HG03342 (cell line): ENCODE results near the gene CPA5.

Source experiments
- ATAC-seq: cut with Tn5 transposase; IDR thresholded peaks from one replicate; pipeline ENCODE4 v1.9.1; 2021; ENCODE audit warnings: mild to moderate bottlenecking, moderate library complexity; ENCODE audit not compliant: unreplicated experiment

The CPA5 gene

DNA sequence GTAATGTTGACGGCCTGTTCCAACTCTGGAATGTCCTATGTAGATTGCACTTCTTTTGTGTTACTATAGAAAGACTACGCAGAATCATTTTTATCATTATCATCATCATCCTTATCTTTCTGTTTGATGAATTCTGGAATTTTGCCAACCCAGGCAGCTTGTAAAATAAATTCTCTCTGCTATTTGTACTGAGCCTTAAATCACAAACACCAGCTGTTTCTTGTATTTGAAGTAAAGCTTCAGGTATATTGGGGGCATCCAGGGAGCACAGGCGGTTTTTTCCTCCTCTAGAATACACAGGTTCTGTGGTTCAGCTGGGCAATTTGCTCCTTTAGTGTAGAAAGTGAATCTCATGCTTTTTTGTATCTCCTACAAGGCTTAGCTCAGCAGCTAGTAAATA, 14.9 kb upstream of the CPA5 start:
- no peak for ATAC-seq

- ATAC-seq = no peak
These were observed 12.2 kb upstream of the CPA5 start for GRCh38 chr7:130332259-130333053.

DNA sequence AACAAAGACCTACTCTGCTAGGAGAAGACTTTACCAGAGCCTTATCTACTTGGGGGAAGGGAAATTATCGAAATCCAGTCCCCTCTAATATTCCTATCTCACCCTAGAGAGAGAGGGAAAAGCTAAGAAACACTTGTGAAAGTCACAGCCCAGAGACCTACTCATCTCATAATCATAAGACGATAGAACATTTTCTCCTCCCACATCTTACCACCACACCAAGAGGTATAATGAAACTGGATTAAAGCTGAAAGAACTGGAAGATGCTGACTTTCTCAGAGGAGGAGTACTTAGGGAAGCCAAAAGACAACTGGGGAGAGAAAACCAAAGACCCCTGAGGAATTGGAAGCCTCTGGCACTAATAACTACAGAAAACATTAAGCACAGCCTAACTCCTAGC, 10.8 kb upstream of the CPA5 start:
- no peak for ATAC-seq

GRCh38 chr7:130334274-130334673, 10.3 kb upstream of the CPA5 start:
- ATAC-seq = no peak

DNA sequence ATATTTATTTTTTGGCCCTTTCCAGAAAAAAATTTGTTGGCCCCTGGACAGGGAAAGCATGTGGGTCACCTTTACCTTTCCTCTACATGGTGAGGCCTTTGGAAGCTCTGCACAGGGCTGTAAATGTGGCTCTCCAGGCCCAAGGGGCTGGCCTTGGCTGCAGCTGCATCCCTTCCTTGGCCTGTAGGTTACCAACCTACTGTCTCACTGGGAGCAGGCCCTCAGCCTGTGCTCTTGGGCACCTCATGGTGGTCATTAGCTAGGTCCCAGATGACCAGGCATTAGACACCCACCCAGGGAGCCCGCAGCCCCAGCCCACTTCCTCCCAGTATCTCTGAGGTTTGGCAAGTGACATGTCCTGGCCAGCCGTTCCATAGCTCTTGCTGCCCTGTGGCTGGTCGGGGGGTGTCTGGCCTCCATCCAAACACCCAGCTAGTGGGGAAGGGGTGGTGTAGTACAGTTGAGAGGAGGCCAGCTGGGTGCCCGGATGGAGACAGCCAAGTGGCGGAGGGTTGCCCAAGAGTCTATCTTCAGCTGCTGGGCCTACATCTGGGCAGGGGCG, 7.1 kb upstream of the CPA5 start:
- ATAC-seq = no peak

DNA sequence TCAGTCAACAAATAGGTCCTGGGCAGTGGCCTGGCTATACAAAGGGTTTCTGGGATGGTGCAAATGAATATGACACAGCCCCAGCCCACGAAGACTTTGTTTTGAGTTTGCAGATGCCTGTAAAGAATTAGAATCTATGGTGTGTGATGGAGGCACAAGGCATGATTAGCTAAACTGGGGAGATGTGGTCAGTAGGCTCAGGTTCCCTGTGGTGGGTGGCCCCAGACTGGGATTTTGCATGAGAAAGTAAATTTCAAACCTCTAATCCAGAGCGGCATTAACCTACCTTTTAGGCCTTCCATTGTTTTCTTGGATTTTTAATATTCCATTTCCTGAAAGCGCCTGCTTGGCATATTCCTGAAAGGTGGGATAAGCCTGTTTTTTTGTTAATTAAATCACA, 6.4 kb upstream of the CPA5 start:
- no peak for ATAC-seq

- ATAC-seq = no peak
These were observed 2.7 kb upstream of the CPA5 start for GRCh38 chr7:130341882-130342281.

DNA sequence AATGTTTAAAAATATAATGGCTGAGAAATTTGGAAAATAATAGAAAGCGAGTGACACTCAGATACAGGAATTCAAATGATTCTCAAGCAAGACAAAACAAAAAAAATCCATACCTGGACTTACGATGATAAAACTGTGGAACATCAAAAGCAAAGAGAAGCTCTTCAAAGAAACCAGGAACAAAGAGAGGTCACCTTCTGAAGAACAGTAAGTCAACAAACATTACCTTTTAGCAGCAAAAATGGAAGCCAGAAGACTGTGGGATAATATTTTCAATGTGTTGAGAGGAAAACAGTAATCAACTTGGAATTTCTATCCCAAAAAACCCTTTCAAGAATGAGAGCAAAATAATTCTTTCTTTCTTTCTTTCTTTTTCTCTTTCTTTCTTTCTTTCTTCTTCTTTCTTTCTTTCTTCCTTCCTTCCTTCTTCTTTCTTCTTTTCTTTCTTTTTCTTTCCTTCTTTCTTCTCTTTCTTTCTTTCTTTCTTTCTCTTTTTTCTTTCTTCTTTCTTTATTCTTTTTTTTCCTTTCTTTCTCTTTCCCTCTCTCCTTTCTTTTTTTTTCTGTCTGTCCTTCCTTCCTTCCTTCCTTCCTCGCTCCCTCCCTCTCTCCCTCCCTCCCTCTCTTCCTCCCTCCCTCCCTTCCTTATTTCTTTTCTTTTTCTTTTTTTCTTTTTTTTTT, 1.8 kb upstream of the CPA5 start:
- ATAC-seq = no peak

GRCh38 chr7:130345136-130345535, 520 bp downstream of the CPA5 start:
- ATAC-seq = no peak

DNA sequence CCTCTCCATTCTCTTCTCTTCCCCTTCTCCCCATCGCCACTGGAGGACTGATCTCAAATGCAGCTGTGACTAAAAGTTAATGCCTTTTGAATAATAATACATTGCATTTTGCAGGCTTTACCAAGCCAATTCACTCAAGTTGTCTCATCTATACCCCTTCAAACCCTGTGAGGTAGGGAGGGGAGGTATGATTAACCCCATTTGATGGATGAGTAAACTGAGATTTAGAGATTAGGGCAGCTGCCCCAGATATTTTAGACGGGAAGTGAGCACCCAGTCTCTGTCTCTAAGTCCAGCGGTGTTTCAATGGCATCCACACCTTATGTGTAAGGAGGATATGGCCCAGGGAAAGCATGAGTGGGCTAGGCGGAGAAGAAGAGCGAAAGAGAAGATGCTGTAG, 1.1 kb downstream of the CPA5 start:
- ATAC-seq = no peak

GRCh38 chr7:130346177-130346905, 1.7 kb downstream of the CPA5 start:
- ATAC-seq = no peak

GRCh38 chr7:130346941-130347340, 2.3 kb downstream of the CPA5 start:
- ATAC-seq = no peak

- ATAC-seq = no peak
These were observed 5.5 kb downstream of the CPA5 start for GRCh38 chr7:130349911-130350782.

DNA sequence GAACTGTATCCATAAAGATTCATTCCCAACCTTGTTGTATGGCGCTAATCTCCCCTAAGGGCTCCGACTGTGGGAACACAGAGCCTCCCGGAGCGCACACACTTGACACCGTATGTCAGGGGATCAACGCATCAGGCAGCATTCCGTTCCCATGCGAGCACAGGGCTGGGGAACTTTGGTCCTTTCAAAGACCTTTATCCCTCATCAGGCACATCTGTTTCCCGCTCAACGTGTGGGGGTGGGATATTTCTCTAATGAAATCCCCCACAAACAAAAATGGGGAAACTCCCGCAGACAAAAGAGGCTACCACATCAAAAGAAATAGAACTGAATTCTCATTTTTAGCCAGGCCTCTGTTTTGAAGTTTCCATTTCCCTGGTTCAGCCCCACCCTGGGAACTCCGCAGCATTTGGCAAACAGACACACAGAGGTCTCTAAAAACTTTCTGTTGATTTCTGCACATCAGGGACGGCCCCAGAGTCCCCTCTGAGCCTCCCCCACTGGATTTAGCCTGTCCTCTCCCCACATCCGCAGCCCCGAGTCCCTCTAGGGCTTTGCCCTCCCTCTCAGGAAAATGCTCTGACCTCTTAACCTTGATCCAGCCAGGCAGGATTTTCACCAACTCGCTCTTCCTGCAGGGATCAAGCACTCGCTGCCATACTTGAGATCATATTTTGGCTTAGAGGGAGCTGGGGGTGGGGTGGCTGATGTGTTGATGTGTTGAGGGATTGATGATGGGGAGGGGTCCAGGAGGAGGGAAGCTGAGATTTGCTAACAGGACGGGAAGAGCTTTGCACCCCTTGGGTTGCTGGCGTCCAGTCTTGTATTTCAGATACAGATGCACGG, 6.6 kb downstream of the CPA5 start:
- ATAC-seq = no peak

DNA sequence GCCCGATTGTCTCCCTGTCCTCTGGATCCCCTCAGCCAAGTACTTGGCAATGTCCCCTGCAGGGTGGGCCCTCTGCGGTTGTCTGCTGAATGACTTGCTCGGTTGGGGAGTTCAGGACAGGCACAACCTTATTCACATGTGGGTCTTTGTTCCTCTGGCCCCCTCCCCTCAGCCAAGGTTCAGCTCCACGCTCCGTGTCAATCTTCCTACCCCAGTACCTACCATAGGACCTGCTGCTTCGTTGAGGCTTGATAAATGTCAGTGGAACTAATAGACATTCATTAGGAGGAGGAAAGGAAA, 7.1 kb downstream of the CPA5 start:
- ATAC-seq = no peak

- ATAC-seq = no peak
These were observed 7.8 kb downstream of the CPA5 start for GRCh38 chr7:130352194-130353074.

GRCh38 chr7:130353196-130353595, 8.6 kb downstream of the CPA5 start:
- no peak for ATAC-seq

DNA sequence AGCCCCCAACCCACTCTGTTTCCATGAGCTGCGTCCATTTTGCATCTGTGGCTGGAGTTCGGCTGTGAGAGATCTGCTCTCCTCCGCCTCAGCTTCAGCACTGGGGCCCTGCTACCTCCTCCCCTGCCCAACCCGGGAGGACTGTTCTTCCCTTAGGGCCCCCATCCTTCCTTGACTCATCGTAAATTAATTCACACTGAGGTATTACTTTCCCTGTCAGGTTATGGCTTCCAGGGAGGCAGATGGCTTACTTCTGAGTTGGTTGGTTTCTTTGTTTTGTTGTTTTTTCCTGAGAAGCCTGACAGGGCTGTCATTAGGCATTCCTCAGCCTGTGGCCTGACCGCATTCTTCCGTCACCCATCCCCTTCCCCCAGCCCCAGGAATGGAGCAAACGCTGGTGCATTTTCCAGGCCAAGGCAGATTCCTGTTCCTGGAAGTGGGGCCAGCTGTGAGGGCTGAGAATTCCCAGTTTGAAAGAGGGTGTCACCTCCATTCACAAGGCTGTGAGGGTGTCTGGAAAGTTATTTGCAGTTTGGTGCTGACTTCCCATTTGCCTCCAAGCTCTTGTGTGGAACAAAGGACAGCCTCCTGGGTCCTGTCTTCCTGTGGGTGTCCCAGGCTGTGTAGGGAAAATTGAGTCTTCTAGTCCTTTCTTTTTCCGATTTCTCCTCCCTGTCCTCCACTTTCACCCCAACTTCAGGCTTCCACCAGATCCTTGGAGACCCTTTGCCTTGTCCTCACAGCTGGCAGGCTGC, 11.7 kb downstream of the CPA5 start:
- no peak for ATAC-seq
